ENCODE results near the gene FKBP8. TPM values are rescaled to one million over a fixed set of nuclear protein-coding genes. Genes with fewer than 3 reads are reported as not detected.
A peak's percentile ranks its signal among the peaks of the same experiment; 100 is the strongest.

The FKBP8 gene
- total RNA-seq, 1 experiment from 2014 or later: 182 TPM

DNA sequence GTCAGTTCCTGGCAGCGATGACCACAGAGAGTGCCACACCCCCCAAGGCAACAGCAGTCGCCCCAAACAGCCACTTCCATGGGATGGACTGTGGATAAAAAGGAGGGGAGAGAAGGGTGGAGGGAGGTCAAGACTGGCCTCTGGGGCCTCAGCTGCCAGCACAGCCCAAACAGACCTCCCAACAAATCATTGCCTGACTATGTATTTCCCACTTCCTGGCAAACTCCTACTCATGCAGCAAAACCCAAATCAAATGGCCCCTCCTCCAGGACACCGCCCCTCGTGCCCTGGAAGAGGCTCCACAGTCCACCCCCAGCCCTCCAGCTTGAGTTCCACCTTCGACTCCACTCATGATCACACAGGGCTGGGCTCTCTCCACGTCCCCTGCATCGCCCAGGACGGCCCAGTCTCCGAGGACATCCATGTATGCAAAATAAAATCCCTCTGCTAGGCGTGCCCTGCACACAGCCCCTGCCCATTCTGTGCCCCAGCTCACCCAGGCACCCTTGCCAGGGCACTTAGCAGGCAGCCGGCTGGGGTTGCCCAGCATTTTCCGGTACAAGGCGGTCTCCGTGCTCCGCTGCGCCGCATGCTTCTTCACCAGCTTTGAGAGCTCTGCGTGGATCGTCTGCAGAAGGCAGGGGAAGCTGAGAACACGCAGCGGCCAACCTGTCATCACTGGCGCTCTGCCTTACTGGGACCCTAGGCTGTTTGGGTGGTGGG, 11.0 kb downstream of the FKBP8 start:
- ATAC-seq (peak; percentile 46; the same call in 1 of the 2 replicates), DNase-seq (ENCODE audit: low read depth, low spot score) (no peak)
- intact Hi-C loops (cut with micrococcal nuclease; ENCODE audit: unreplicated experiment) (no loop called here), in situ Hi-C loops (cut with HindIII; ENCODE audit: low pct_unique_long_range_greater_than_20kb, low sequenced_read_pairs) (no loop called here)
- BruUV-seq (replicated peaks): no TSS peak
- Histone ChIP-seq H3K27ac (ENCODE audit: low read length) (no peak overlapping the region), H3K4me3 (ENCODE audit: low read depth in 2 of 2, low read length in 2 of 2) (no peak overlapping the region), H3K36me3 (ENCODE audit: control insufficient read depth, insufficient read depth, low read length) (no peaks in the 10 kb centered on the region), H3K4me1 (ENCODE audit: control insufficient read depth, insufficient read depth, low read length) (no peaks in the 10 kb centered on the region), H3K9me3 (ENCODE audit: control insufficient read depth, insufficient read depth, low read depth, low read length) (no peaks in the 10 kb centered on the region), H3K27me3 (ENCODE audit: control insufficient read depth, insufficient read depth, low read length) (no peaks in the 10 kb centered on the region)
- TF ChIP-seq, protein P1, sequence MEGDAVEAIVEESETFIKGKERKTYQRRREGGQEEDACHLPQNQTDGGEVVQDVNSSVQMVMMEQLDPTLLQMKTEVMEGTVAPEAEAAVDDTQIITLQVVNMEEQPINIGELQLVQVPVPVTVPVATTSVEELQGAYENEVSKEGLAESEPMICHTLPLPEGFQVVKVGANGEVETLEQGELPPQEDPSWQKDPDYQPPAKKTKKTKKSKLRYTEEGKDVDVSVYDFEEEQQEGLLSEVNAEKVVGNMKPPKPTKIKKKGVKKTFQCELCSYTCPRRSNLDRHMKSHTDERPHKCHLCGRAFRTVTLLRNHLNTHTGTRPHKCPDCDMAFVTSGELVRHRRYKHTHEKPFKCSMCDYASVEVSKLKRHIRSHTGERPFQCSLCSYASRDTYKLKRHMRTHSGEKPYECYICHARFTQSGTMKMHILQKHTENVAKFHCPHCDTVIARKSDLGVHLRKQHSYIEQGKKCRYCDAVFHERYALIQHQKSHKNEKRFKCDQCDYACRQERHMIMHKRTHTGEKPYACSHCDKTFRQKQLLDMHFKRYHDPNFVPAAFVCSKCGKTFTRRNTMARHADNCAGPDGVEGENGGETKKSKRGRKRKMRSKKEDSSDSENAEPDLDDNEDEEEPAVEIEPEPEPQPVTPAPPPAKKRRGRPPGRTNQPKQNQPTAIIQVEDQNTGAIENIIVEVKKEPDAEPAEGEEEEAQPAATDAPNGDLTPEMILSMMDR (IDR thresholded peaks at IDR 0.05): no peak
- TF ChIP-seq, protein P2, sequence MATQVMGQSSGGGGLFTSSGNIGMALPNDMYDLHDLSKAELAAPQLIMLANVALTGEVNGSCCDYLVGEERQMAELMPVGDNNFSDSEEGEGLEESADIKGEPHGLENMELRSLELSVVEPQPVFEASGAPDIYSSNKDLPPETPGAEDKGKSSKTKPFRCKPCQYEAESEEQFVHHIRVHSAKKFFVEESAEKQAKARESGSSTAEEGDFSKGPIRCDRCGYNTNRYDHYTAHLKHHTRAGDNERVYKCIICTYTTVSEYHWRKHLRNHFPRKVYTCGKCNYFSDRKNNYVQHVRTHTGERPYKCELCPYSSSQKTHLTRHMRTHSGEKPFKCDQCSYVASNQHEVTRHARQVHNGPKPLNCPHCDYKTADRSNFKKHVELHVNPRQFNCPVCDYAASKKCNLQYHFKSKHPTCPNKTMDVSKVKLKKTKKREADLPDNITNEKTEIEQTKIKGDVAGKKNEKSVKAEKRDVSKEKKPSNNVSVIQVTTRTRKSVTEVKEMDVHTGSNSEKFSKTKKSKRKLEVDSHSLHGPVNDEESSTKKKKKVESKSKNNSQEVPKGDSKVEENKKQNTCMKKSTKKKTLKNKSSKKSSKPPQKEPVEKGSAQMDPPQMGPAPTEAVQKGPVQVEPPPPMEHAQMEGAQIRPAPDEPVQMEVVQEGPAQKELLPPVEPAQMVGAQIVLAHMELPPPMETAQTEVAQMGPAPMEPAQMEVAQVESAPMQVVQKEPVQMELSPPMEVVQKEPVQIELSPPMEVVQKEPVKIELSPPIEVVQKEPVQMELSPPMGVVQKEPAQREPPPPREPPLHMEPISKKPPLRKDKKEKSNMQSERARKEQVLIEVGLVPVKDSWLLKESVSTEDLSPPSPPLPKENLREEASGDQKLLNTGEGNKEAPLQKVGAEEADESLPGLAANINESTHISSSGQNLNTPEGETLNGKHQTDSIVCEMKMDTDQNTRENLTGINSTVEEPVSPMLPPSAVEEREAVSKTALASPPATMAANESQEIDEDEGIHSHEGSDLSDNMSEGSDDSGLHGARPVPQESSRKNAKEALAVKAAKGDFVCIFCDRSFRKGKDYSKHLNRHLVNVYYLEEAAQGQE (IDR thresholded peaks at IDR 0.05; ENCODE audit: insufficient read depth in 1 of 2, low read depth in 2 of 2, low read length in 1 of 2): no peak
- TF ChIP-seq POLR2AphosphoS5 (IDR thresholded peaks at IDR 0.05; ENCODE audit: low read depth, low read length) (no peak), SIN3A (IDR thresholded peaks at IDR 0.05; ENCODE audit: borderline replicate concordance, insufficient read depth, low read depth, low read length) (no peak), TCF7L2 (IDR thresholded peaks at IDR 0.05; ENCODE audit: low read depth, low read length) (no peak)
- ChIA-PET POLR2A (no interaction called here), CTCF (no interaction called here)

- POLR2A ChIA-PET: no interaction called here
- no TSS peak for BruUV-seq (replicated peaks)
- in situ Hi-C loops (cut with HindIII; ENCODE audit: low pct_unique_long_range_greater_than_20kb, low sequenced_read_pairs) (no loop called here), intact Hi-C loops (cut with micrococcal nuclease; ENCODE audit: unreplicated experiment) (no loop called here)
- Histone ChIP-seq H3K9me3 (ENCODE audit: control insufficient read depth, insufficient read depth, low read depth, low read length) (no peaks in the 10 kb centered on the region), H3K4me3 (ENCODE audit: low read depth in 2 of 2, low read length in 2 of 2) (no peak overlapping the region), H3K27ac (ENCODE audit: low read length) (no peak overlapping the region), H3K27me3 (ENCODE audit: control insufficient read depth, insufficient read depth, low read length) (no peaks in the 10 kb centered on the region), H3K36me3 (ENCODE audit: control insufficient read depth, insufficient read depth, low read length) (no peaks in the 10 kb centered on the region), H3K4me1 (ENCODE audit: control insufficient read depth, insufficient read depth, low read length) (no peaks in the 10 kb centered on the region)
- DNase-seq (ENCODE audit: low read depth, low spot score) (no peak), ATAC-seq (no peak)
- TF ChIP-seq TCF7L2 (IDR thresholded peaks at IDR 0.05; ENCODE audit: low read depth, low read length): no peak
- no peak for TF ChIP-seq POLR2AphosphoS5 (IDR thresholded peaks at IDR 0.05; ENCODE audit: low read depth, low read length)
- TF ChIP-seq, protein P1 (IDR thresholded peaks at IDR 0.05): no peak
- no peak for TF ChIP-seq SIN3A (IDR thresholded peaks at IDR 0.05; ENCODE audit: borderline replicate concordance, insufficient read depth, low read depth, low read length)
- TF ChIP-seq, protein P2 (IDR thresholded peaks at IDR 0.05; ENCODE audit: insufficient read depth in 1 of 2, low read depth in 2 of 2, low read length in 1 of 2): no peak
- CTCF ChIA-PET: no interaction called here
Measured at GRCh38 chr19:18531485-18531884, 11.9 kb downstream of the FKBP8 start.
